Body of pancreas (tissue), 4 donors: ENCODE data around the gene TOX2.

ENCODE experiments used
- CTCF ChIP-seq, 7 experiments: fragments of 450-650 bp in 4 of 7; fragments of 200-600 bp in 3 of 7; sonication (generic) in 3 of 7; IDR thresholded peaks; one replicate each; pipeline ENCODE4 v1.5.1; 2016 to 2019; ENCODE audit warnings: antibody characterized with exemption in 7 of 7
- POLR2A ChIP-seq, 3 donors: fragments of 450-650 bp; IDR thresholded peaks; one replicate each; pipeline ENCODE4 v1.6.1; 2016; ENCODE audit warnings: antibody characterized with exemption in 3 of 3, mild to moderate bottlenecking in 2 of 3

DNA sequence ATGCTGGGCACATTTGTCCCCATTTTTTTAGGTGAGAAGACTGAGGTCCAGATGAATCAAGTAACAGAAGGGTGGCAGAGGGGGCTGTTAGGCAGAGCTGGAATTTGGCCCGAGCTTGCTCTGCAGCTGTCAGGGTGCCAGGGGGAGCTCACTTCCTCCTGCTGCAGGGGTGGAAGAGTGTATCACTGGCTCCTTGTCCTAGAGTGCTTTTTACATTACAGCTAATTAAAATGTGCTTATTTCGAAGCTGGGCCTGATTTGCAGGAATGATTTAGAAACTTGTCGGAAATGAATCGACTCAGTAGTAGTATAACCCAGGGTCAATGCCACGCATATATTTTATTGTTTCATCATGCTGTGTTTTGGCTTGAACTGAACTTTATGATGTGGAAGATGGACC is 11.1 kb downstream of the TOX2 start:
- TF ChIP-seq CTCF (IDR thresholded peaks at IDR 0.05) (no peak), POLR2A (IDR thresholded peaks at IDR 0.05) (no peak)
